GM13977 (cell line): ENCODE data around the gene ARID5B.

ENCODE experiments used
- DNase-seq: peaks from one replicate; pipeline ENCODE4 v3.0.0; 2012; ENCODE audit warnings: low spot score
- in situ Hi-C: fragments of 300-500 bp; cut with MboI; formaldehyde crosslinking; loops from one replicate; pipeline ENCODE4 v1.12.0; 2022; ENCODE audit warnings: low sequenced_read_pairs, low pct_unique_long_range_greater_than_20kb, mixed read lengths, inconsistent platforms; ENCODE audit not compliant: unreplicated experiment
- TF ChIP-seq, protein P1 (sequence below): IDR thresholded peaks from 2 replicates; pipeline ENCODE4 v1.5.1; 2012; ENCODE audit warnings: mild to moderate bottlenecking, control low read depth; ENCODE audit not compliant: insufficient read depth; ENCODE audit errors: extremely low read depth, missing control alignments

ARID5B gene

DNA sequence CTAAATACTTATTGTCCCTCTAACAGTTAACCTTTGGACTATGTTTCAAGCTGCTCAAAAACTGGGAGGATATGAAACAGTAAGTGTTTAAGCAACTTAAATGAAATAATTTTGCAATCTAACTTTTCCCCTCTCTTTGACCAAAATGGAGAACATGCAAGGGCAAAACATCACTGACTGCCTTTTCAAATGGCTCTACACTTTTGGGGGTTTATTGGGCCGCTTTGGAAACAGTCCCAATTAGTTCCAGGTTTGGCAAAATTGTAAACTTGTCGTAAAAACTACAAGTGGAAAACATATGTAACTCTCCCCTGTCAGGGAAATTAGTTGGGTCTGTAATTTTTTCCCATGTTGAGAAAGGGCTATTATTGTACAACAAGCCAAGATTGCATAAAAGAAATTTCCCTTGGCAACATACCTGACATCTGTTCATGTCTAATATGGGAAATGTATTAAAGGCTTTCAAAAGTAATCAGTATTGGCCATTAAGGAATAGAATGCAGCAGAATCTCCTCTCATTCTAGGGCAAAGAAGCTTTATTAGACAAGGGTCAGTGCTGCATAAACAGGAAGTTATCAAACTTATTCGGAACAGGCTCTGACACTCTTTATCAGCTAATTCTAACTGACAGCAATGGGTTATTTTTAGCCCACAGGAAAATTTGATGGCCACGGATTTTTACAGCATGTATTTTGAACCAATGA lies 157.9 kb downstream of the ARID5B start:
- in situ Hi-C loops: no loop called here
- TF ChIP-seq, protein P1, sequence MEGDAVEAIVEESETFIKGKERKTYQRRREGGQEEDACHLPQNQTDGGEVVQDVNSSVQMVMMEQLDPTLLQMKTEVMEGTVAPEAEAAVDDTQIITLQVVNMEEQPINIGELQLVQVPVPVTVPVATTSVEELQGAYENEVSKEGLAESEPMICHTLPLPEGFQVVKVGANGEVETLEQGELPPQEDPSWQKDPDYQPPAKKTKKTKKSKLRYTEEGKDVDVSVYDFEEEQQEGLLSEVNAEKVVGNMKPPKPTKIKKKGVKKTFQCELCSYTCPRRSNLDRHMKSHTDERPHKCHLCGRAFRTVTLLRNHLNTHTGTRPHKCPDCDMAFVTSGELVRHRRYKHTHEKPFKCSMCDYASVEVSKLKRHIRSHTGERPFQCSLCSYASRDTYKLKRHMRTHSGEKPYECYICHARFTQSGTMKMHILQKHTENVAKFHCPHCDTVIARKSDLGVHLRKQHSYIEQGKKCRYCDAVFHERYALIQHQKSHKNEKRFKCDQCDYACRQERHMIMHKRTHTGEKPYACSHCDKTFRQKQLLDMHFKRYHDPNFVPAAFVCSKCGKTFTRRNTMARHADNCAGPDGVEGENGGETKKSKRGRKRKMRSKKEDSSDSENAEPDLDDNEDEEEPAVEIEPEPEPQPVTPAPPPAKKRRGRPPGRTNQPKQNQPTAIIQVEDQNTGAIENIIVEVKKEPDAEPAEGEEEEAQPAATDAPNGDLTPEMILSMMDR: no peak
- no peak for DNase-seq

DNA sequence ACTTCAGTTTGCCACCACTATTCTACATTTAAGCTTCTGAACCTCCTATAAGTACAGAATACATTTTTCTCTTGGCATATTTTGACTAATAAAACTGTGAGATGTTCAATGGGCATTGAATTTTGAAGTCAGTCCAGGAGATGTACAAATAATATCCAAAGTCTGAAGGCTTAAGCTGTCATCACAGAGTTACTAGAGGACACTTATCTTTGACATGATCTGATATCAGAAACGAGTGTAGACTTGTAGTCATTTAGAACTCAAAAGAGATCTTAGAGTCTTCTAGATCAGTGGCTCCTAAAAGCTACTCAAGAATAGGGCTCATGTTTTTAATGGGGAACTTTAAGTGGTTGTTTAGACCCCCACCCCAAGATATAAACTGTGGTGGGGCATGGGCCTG lies 160.5 kb downstream of the ARID5B start:
- TF ChIP-seq, protein P1: no peak
- no peak for DNase-seq
- in situ Hi-C loops: no loop called here

DNA sequence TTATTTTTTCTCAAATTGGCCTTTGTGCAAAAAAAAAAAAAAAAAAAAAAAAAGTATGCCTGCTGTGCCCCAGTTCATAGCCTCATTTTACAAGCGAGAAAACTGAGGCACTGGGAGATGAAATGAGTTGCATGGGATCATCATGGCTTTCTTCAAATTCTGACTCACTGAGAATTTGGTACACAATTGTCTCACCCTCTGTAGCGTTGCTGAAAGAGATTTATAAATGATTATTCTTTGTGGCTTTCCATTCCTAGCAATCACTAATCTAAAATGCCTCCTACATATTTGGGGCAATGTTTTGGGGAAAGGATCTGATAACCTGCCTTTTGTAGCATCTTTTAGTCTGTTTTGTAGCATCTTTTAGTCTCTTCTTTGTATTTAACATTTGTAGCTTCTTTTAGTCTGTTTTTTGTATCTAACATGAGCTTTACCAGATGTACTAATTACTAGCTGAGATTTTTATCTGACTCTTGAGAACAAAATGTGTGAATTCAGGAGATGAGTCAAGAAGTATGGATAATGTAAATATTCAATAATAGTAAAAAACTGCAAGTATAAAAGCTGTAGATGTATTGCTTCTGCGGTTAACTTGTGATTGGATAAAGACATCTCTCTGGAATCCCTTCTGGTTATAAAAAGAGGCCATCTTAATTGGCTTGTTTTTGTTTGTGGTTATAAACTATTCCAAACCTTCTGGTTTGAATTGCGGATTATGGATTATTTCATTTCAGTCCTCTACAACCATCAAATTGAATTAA lies 161.4 kb downstream of the ARID5B start:
- in situ Hi-C loops: no loop called here
- TF ChIP-seq, protein P1: no peak

DNA sequence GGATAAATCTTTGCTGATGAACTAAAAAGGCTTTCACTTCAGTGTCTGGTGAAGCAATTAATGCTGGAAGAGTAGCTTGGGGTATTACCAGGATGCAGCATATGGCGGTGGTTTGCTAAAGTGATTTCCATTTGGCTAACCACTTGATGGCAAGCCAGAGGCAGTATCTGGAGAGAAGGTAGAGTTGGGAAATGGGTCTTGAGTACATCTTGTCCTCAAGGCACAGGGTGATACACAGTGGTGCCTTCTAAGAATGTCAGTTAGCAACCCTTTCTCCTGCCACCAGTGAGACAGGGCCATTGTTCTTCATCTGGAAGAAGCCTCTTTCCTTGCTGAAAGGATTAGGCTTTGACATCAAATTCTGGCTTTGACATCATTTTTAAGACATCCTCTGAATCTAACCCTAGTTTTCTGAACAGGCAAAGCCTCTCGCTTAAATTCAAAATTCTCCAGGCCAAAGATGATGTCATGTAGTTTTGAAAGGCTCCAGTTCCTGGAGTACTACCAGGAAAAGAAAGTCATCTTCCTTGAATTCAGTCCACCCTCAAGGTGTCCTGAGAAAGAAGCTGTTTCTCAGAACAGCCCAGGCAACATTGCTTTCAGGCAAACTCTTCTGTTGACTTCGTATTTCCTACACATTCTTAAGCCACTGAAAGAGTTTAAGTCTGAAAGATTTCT lies 162.4 kb downstream of the ARID5B start:
- in situ Hi-C loops: no loop called here
- TF ChIP-seq, protein P1: no peak
- DNase-seq: no peak

More for the DNA sequence above, 161.4 kb downstream of the ARID5B start:
- DNase-seq: no peak

DNA sequence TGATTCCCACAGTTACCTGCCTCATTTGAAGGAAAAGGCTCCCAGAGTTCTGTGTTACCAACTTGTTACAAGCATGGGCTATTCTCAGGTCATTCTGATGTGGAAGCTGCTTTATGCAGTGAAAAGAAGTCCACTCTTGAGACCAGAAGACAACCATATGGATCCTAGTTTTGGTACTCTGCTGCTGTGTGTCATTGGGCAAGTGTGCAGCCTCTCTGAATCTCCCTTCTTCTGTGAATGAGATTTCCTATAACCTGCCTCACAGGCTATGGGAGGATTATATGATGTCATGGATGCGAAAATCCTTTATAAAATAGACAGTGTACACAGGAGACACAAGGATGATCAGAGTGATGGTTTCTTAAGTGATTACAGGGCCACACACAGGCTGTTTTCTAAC lies 166.1 kb downstream of the ARID5B start:
- TF ChIP-seq, protein P1: no peak
- in situ Hi-C loops: no loop called here
- no peak for DNase-seq

DNA sequence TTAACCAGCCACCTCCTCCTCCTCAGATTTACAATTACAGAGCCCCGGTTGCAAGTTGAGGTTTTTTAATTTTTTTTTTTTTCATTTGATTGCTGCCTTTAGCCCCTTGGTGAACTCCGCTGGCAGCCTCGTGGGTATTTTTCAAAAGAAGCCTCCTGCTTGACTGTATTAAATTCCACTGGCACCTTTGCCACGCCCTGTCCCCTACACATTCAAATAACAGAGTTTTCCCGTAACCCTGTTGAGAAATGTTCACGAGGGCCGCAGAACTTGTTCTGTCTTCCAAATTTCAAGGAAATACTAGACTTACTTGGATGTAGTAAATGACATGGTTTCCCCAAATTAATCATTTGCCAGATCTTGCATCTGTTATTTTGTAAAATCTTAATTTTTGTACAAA lies 167.0 kb downstream of the ARID5B start:
- in situ Hi-C loops: no loop called here
- TF ChIP-seq, protein P1: no peak
- no peak for DNase-seq
